Nasal cavity respiratory epithelium epithelial cell of viscerocranial mucosa (primary cell): ENCODE results near the gene KIAA0825. TPM values are rescaled to one million over a fixed set of nuclear protein-coding genes. Genes with fewer than 3 reads are reported as not detected.

Source experiments
- total RNA-seq: library from RNA; depleted of rRNA; stranded (reverse); fragments of >200 nt; gene quantifications from 2 replicates; pipeline ENCODE4 v1.2.3, GENCODE V29; 2014

The KIAA0825 gene, protein sequence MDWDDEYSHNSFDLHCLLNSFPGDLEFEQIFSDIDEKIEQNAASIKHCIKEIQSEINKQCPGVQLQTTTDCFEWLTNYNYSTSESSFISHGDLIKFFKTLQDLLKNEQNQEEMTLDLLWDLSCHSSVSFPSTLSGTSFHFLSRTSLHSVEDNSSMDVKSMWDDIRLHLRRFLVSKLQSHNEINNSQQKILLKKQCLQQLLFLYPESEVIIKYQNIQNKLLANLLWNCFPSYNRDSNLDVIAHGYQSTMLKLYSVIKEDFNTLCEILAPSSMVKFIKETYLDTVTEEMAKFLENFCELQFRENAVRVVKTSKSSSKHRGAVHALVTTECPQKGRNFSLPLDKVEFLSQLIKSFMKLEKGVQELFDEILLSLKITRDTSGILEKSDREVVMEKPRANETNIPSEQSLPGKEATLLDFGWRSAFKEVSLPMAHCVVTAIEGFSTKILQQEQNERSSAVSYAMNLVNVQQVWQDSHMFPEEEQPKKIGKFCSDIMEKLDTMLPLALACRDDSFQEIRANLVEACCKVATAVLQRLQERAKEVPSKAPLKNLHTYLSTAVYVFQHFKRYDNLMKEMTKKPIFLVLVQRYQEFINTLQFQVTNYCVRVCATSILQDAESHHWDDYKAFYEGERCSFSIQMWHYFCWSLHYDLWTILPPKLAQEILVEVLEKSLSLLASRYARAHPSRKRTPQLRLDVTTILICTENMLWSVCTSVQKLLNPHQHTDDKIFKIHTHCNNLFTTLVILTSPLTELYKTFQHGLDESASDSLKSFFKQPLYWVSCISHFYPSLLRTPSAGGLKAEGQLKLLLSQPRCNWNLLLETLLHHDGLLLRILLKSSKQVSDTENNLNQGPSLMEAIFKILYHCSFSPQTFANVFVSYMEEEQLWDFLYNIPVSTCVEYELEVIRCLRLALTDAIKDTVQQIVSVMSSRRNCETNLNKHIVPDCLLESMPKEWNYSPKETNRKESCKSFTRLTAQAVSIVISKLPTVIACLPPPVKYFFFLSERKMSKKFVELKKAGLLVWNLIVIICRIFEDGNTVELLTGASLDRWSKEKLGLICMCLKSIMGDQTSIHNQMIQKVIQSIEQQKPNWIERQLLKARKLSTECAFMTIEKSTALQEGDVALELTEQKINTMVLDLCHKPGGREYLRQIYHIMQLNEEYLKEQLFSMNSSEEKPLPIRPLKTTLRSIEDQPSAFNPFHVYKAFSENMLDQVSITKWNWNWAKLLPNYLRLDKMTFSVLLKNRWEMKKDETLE (N-terminal part only)
- total RNA-seq = 1.0 and 3.4 TPM in 2 replicates

DNA sequence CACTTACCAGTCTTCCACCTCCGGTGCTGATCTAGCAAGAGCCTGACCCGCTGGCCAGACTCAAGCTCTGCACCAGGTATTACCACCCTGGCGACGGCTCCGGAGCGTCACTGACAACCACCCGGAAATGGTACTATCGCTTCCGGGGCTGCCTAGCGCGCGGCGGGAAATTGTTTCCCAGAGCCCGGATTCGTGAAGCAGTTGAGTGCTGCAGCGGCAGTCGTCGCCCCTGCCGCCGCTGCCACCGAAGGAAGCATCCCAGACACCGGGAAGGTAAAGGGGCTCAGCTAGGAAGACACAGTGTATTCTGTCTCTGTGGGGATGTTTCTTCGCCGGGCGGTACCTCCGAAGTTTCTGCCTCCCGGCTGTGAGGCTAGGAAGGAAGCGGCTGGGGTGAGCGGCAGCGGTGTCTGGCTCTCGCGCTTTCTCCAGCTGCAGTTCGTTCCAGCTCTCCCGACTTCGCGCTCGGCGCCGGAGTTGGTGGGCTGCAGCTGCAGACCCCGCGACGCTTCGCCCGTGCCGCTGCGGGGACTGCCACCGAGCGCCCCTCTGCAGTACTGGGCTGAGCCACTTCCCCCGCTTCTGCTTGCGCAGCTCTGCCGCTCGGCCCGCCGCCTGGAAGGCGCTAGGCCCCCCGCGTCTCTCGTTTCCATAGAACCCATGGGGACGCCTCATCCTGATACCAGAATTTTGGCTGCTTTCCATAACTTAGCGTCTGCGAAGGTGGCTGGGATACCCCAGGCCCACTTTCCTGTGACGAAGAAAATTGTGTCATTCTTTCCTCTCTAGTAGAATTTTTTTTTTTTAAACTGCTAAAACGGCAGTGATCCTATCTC is at the start of gene KIAA0825, which contains the start of gene SLF1:
Gene KIAA0825, minus strand, starts transcription at position 112 of the 836 bp plus-strand sequence. CDS start 81,478 bp downstream, outside the sequence.
Gene SLF1, plus strand, starts transcription at position 177 of the 836 bp plus-strand sequence. CDS start 10,142 bp downstream, outside the sequence.

Other genes with a start within 250 kb of the KIAA0825 start
- 3.4 and 3.6 TPM in 2 replicates for gene SLF1, start 65 bp upstream of the KIAA0825 start, total RNA-seq